Mononuclear cell (primary cell): ENCODE results near the gene KLF16. TPM values are rescaled to one million over a fixed set of nuclear protein-coding genes. Genes with fewer than 3 reads are reported as not detected.

ENCODE experiments used
- H3K27me3 ChIP-seq: 2 replicates; pipeline ENCODE4 v1.6.0; 2011; ENCODE audit warnings: low read length, control low read depth; ENCODE audit not compliant: insufficient read depth
- H3K4me1 ChIP-seq: 2 replicates; pipeline ENCODE4 v1.5.1; 2011; ENCODE audit warnings: mild to moderate bottlenecking, low read length, control low read depth; ENCODE audit not compliant: insufficient read depth
- H3K4me3 ChIP-seq: 2 replicates; pipeline ENCODE4 v1.5.1; 2011; ENCODE audit warnings: mild to moderate bottlenecking, low read length, moderate library complexity
- H3K9me3 ChIP-seq: 2 replicates; pipeline ENCODE4 v1.5.1; 2011; ENCODE audit warnings: low read depth, mild to moderate bottlenecking, control low read depth, low read length
- total RNA-seq: library from RNA; depleted of rRNA; stranded (reverse); fragments of >200 nt; gene quantifications from one replicate; pipeline ENCODE4 v1.2.3, GENCODE V29; 2012

KLF16 gene
- total RNA-seq, 1 donor, result 12.4 TPM

- H3K4me3 ChIP-seq, result peak overlapping the region; percentile 33
These were observed 51.9 kb downstream of the KLF16 start for GRCh38 chr19:1811472-1811894.

DNA sequence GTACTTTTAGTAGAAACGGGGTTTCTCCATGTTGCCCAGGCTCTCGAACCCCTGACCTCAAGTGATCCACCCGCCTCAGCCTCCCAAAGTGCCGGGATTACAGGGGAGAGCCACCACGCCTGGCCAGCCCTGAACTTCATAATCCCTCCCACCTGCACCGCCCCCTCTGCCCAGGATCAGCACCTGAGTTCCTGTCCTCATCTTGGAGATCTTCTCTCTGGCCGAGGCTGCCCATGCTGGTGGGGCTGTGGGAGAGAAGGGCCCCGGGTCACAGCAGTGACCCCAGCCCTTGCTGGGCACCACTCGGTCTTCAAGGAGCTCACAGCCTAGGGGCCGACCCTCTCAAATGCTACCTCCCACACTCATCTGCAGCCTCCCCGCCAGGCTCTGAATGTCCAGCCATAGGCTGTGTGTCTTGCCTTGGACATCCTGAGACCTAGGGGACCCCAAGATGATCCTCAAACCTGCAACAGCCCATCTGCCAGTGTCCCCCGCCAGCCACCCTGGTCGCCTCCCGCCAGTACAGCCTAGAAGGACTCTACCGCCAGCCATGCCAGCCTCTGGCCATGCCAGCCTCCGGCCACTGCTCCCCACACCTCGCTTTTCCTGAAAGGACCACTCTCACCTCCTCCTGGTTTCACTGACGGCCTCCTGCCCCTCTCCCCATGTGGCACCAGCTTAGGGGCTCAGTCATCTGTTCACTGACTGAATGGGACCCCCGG, 52.8 kb downstream of the KLF16 start:
- no peaks in the 10 kb centered on the region for H3K27me3 ChIP-seq
- no peaks in the 10 kb centered on the region for H3K9me3 ChIP-seq
- H3K4me3 ChIP-seq, result no peak overlapping the region
- peaks cover 21% of the 10 kb centered on the region for H3K4me1 ChIP-seq

More at GRCh38 chr19:1811472-1811894, 51.9 kb downstream of the KLF16 start:
- Histone ChIP-seq H3K9me3 (no peaks in the 10 kb centered on the region), H3K27me3 (no peaks in the 10 kb centered on the region), H3K4me1 (peaks cover 21% of the 10 kb centered on the region)

DNA sequence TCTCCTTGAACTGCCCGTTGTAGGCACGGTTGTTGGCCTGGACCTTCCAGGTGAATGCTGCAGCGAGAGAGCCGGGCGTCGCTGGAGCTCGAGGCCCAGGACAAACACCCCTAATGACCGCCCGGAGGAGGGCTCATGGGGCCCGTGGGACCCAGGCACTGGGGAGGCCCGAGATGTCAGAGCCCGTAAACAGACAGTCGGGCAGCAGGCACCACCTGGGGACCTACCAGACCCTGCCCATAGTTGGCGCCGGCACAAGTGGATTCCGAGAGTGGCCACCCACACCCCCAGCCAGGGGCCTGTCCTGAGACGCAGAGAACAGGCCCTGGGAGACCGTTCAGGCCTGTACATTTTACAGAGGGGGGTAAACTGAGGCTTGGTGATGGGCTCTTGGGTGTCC, 53.7 kb downstream of the KLF16 start:
- Histone ChIP-seq H3K4me1 (peaks cover 21% of the 10 kb centered on the region), H3K9me3 (no peaks in the 10 kb centered on the region), H3K4me3 (no peak overlapping the region), H3K27me3 (no peaks in the 10 kb centered on the region)

DNA sequence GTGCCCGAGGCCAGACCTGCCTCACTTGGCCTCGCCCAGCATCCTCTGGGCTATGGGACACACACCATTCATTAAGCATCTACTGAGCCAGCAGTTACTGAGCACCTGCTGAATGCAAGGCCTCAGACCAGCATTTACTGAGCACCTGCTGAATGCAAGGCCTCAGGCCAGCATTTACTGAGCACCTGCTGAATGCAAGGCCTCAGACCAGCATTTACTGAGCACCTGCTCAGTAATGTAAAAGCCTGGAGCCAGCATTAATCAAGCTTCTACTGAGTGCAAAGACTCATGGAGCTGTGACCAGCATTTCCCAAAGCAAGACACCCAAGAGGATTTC, 55.0 kb downstream of the KLF16 start:
- Histone ChIP-seq H3K9me3 (no peaks in the 10 kb centered on the region), H3K4me3 (no peak overlapping the region), H3K4me1 (peaks cover 15% of the 10 kb centered on the region), H3K27me3 (no peaks in the 10 kb centered on the region)

GRCh38 chr19:1807695-1808394, 55.5 kb downstream of the KLF16 start:
- H3K9me3 ChIP-seq, result no peaks in the 10 kb centered on the region
- H3K4me1 ChIP-seq, result peaks cover 10% of the 10 kb centered on the region
- no peak overlapping the region for H3K4me3 ChIP-seq
- H3K27me3 ChIP-seq, result no peaks in the 10 kb centered on the region

- Histone ChIP-seq H3K4me1 (peaks cover 7% of the 10 kb centered on the region), H3K4me3 (no peak overlapping the region), H3K27me3 (no peaks in the 10 kb centered on the region), H3K9me3 (no peaks in the 10 kb centered on the region)
These were observed 56.2 kb downstream of the KLF16 start for GRCh38 chr19:1807030-1807694.

- H3K9me3 ChIP-seq, result no peaks in the 10 kb centered on the region
- no peaks in the 10 kb centered on the region for H3K27me3 ChIP-seq
- peaks cover 2% of the 10 kb centered on the region for H3K4me1 ChIP-seq
- no peak overlapping the region for H3K4me3 ChIP-seq
These were observed 57.0 kb downstream of the KLF16 start for GRCh38 chr19:1806184-1807029.

DNA sequence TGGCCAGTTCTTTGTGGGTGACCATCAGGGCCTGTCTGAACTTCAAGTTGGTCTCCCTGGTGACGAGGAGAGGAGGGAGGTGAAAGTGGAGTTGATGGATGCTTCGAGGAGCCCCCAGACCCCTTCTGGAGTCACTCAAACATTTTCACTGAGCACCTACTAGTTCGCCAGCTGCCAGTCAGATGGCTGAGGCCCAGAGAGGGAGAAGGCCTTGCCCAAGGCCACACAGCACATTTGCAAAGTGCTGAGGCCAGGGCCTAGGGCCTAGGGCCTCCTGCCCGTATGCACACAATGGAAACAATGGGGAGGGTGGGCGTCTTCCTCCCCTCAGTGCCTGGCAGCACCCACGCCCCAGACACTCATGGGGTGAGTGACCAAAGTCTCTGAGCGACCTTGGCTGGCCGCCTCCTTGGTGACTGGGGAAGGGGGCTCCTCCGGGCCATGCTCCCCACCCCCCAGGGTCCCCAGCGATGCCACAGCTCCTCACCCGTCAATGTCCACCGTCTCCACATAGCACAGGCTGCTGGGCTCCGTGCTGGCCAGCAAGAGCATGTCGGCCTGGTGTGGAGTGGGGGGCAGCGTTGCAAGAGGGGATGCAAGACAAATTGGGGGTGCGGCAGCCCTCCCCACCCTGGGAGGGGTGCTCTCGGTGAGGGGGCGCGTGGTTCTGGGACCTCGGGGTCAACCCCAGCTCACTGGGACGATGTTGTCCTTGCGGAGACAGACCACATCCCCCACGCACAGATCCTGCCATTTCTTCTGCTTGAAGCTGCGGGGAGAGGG, 57.8 kb downstream of the KLF16 start:
- H3K4me1 ChIP-seq, result no peaks in the 10 kb centered on the region
- H3K4me3 ChIP-seq, result no peak overlapping the region
- no peaks in the 10 kb centered on the region for H3K9me3 ChIP-seq
- H3K27me3 ChIP-seq, result no peaks in the 10 kb centered on the region

GRCh38 chr19:1804858-1805257, 58.5 kb downstream of the KLF16 start:
- H3K4me1 ChIP-seq, result no peaks in the 10 kb centered on the region
- no peak overlapping the region for H3K4me3 ChIP-seq
- H3K9me3 ChIP-seq, result no peaks in the 10 kb centered on the region
- H3K27me3 ChIP-seq, result no peaks in the 10 kb centered on the region

Other genes starting within 250 kb of the KLF16 start
- gene TCF3, start 211.0 kb downstream of the KLF16 start, total RNA-seq, result 37.4 TPM
- gene ONECUT3, start 110.1 kb downstream of the KLF16 start, total RNA-seq, result not detected
- gene ATP8B3, start 51.3 kb downstream of the KLF16 start, total RNA-seq, result 0.73 TPM
- gene REXO1, start 15.1 kb downstream of the KLF16 start, total RNA-seq, result 66.2 TPM
- 97.8 TPM for gene ABHD17A, start 21.9 kb upstream of the KLF16 start, total RNA-seq
- gene ADAT3, start 41.8 kb upstream of the KLF16 start, total RNA-seq, result 2.9 TPM
- gene SCAMP4, start 41.8 kb upstream of the KLF16 start, total RNA-seq, result 20.1 TPM
- gene CSNK1G2, start 77.6 kb upstream of the KLF16 start, total RNA-seq, result 96.7 TPM
- 23.2 TPM for gene BTBD2, start 152.1 kb upstream of the KLF16 start, total RNA-seq
- 163 TPM for gene MKNK2, start 187.7 kb upstream of the KLF16 start, total RNA-seq
- gene MOB3A, start 232.7 kb upstream of the KLF16 start, total RNA-seq, result 87.3 TPM
- gene IZUMO4, start 233.3 kb upstream of the KLF16 start, total RNA-seq, result 2.9 TPM